Thoracic aorta (tissue), 2 donors: Measurements from ENCODE around the gene DAAM1. TPM values are rescaled to one million over a fixed set of nuclear protein-coding genes. Genes with fewer than 3 reads are reported as not detected.

Experiments used
- ATAC-seq: fragments of 150-250 bp; one replicate; pipeline ENCODE4 v1.8.0; 2017; ENCODE audit warnings: low read depth; ENCODE audit not compliant: insufficient number of reproducible peaks, low FRiP score
- DNase-seq: peaks from one replicate; pipeline ENCODE4 v3.0.0-alpha.2; 2020; ENCODE audit warnings: low spot score
- H3K27ac ChIP-seq, 2 donors: fragments of 200-600 bp; sonication (generic); 1 replicate in 1 of 2; 2 replicates in 1 of 2; pipeline ENCODE4 v1.5.1; 2016; ENCODE audit warnings: mild to moderate bottlenecking in 2 of 2, moderate library complexity in 2 of 2
- H3K27me3 ChIP-seq: fragments of 200-600 bp; sonication (generic); replicated peaks from 2 replicates; pipeline ENCODE4 v1.6.0; 2016; ENCODE audit warnings: mild to moderate bottlenecking; ENCODE audit not compliant: insufficient read depth
- H3K36me3 ChIP-seq: fragments of 200-600 bp; sonication (generic); one replicate; pipeline ENCODE4 v1.5.1; 2016
- H3K4me1 ChIP-seq, 2 donors: fragments of 200-600 bp; sonication (generic); 1 replicate in 1 of 2; 2 replicates in 1 of 2; pipeline versions ENCODE4 v1.5.1 to v1.6.0; 2016; ENCODE audit warnings: low read depth in 2 of 2, mild to moderate bottlenecking in 1 of 2; ENCODE audit not compliant: control insufficient read depth in 1 of 2
- H3K4me3 ChIP-seq: fragments of 200-600 bp; sonication (generic); 2 replicates; pipeline ENCODE4 v1.5.1; 2016; ENCODE audit warnings: mild to moderate bottlenecking
- H3K9me3 ChIP-seq: fragments of 200-600 bp; sonication (generic); 2 replicates; pipeline ENCODE4 v1.5.1; 2016
- CTCF ChIP-seq: fragments of 200-600 bp; sonication (generic); IDR thresholded peaks from one replicate; pipeline ENCODE4 v1.5.1; 2019; ENCODE audit warnings: antibody characterized with exemption
- total RNA-seq, 2 donors: library from RNA; depleted of rRNA; stranded (reverse); fragments of >200 nt; gene quantifications; one replicate each; pipeline versions ENCODE4 v1.1.0 to v1.2.3, GENCODE V29; 2016

Gene DAAM1
- total RNA-seq, 2 donors from 2014 or later = 35.9 to 56.6 TPM

GRCh38 chr14:59251811-59252771, 63.6 kb downstream of the DAAM1 start:
- H3K27me3 ChIP-seq = no peaks in the 10 kb centered on the region
- H3K4me1 ChIP-seq = peaks cover 63 to 87% of the 10 kb centered on the region in 2 donors
- H3K4me3 ChIP-seq = no peak overlapping the region
- TF ChIP-seq CTCF = no peak
- peak overlapping the region; percentile 46 to 79 for H3K27ac ChIP-seq
- no peaks in the 10 kb centered on the region for H3K36me3 ChIP-seq
- ATAC-seq (no peak), DNase-seq (no peak)
- H3K9me3 ChIP-seq = no peaks in the 10 kb centered on the region

GRCh38 chr14:59252772-59253500, 64.5 kb downstream of the DAAM1 start:
- DNase-seq (no peak), ATAC-seq (no peak)
- H3K4me1 ChIP-seq = peaks cover 56 to 89% of the 10 kb centered on the region in 2 donors
- no peaks in the 10 kb centered on the region for H3K9me3 ChIP-seq
- H3K4me3 ChIP-seq = no peak overlapping the region
- H3K27ac ChIP-seq = peak overlapping the region; percentile 46 to 79
- no peak for TF ChIP-seq CTCF
- H3K27me3 ChIP-seq = no peaks in the 10 kb centered on the region
- H3K36me3 ChIP-seq = no peaks in the 10 kb centered on the region

- peaks cover 51 to 88% of the 10 kb centered on the region in 2 donors for H3K4me1 ChIP-seq
- H3K9me3 ChIP-seq = no peaks in the 10 kb centered on the region
- no peak overlapping the region for H3K4me3 ChIP-seq
- ATAC-seq = no peak
- no peaks in the 10 kb centered on the region for H3K36me3 ChIP-seq
- H3K27me3 ChIP-seq = no peaks in the 10 kb centered on the region
- no peak for DNase-seq
- peak overlapping the region; percentile 46 to 79 for H3K27ac ChIP-seq
- TF ChIP-seq CTCF = no peak
Observed at GRCh38 chr14:59253527-59253926, 65.1 kb downstream of the DAAM1 start.

GRCh38 chr14:59254146-59254910, 65.9 kb downstream of the DAAM1 start:
- peak; percentile 27 for ATAC-seq
- no peaks in the 10 kb centered on the region for H3K27me3 ChIP-seq

More at GRCh38 chr14:59254146-59254910, 65.9 kb downstream of the DAAM1 start:
- H3K4me3 ChIP-seq = peak overlapping the region; percentile 12
- H3K4me1 ChIP-seq = peaks cover 50 to 85% of the 10 kb centered on the region in 2 donors
- H3K9me3 ChIP-seq = no peaks in the 10 kb centered on the region
- H3K27ac ChIP-seq = peak overlapping the region; percentile 79 to 83
- TF ChIP-seq CTCF = no peak
- no peak for DNase-seq
- no peaks in the 10 kb centered on the region for H3K36me3 ChIP-seq
